Measurements from ENCODE around the gene FERMT2.

GRCh38 chr14:52861403-52861802 is 89.4 kb downstream of the FERMT2 start:
- TF ChIP-seq CTCF (IDR thresholded peaks at IDR 0.05) = no peak
- TF ChIP-seq POLR2A (IDR thresholded peaks at IDR 0.05) = no peak
